Adrenal gland (tissue), 5 donors: ENCODE results near the gene TPCN1.

Source experiments
- POLR2A ChIP-seq, 2 donors: fragments of 450-650 bp; IDR thresholded peaks; one replicate each; pipeline ENCODE4 v1.6.1; 2017; ENCODE audit warnings: antibody characterized with exemption in 2 of 2, mild to moderate bottlenecking in 2 of 2, moderate library complexity in 1 of 2
- TF ChIP-seq, protein P1 (sequence below), 6 experiments: fragments of 450-650 bp in 4 of 6; fragments of 200-600 bp in 2 of 6; sonication (generic) in 1 of 6; IDR thresholded peaks; 1 replicate in 5 of 6; 2 replicates in 1 of 6; pipeline versions ENCODE4 v1.5.1 to v1.8.0; 2016 to 2021; ENCODE audit warnings: antibody characterized with exemption in 6 of 6, mild to moderate bottlenecking in 2 of 6, moderate library complexity in 1 of 6
- donor health status: DM: no; HTN: no; CAD: no.

DNA sequence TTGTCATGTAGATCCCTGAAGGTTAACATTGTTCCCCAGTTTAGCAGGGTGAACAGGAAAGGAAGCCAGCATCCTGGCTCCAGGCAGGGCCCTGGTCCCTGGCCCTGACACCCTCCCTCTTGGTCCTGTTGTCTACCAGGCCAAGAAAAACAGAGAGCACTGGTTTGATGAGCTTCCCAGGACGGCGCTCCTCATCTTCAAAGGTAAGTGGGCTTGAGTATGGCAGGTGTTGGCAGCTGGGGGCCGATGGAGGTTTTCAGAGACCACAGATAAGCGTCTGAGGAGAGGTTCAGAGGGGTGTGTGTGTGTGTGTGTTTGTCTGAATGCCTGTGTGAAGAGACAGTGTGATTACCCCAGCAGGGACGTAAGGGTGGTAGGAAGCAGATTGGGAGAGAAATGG, 57.4 kb downstream of the TPCN1 start:
- no peak for TF ChIP-seq POLR2A (IDR thresholded peaks at IDR 0.05)
- TF ChIP-seq, protein P1, sequence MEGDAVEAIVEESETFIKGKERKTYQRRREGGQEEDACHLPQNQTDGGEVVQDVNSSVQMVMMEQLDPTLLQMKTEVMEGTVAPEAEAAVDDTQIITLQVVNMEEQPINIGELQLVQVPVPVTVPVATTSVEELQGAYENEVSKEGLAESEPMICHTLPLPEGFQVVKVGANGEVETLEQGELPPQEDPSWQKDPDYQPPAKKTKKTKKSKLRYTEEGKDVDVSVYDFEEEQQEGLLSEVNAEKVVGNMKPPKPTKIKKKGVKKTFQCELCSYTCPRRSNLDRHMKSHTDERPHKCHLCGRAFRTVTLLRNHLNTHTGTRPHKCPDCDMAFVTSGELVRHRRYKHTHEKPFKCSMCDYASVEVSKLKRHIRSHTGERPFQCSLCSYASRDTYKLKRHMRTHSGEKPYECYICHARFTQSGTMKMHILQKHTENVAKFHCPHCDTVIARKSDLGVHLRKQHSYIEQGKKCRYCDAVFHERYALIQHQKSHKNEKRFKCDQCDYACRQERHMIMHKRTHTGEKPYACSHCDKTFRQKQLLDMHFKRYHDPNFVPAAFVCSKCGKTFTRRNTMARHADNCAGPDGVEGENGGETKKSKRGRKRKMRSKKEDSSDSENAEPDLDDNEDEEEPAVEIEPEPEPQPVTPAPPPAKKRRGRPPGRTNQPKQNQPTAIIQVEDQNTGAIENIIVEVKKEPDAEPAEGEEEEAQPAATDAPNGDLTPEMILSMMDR (IDR thresholded peaks at IDR 0.05) = no peak
